Stimulated activated CD8-positive, alpha-beta memory T cell treated with anti-CD3 and anti-CD28 coated beads, Interleukin-4, amount 100 ng/mL, for 4 hours (primary cell): ENCODE measurements around the gene TMEM145.

Source experiments
- DNase-seq, 2 donors: peaks; one replicate each; pipeline ENCODE4 v3.0.0-alpha.2; 2020; ENCODE audit warnings: low read depth in 2 of 2, low spot score in 1 of 2

The TMEM145 gene

DNA sequence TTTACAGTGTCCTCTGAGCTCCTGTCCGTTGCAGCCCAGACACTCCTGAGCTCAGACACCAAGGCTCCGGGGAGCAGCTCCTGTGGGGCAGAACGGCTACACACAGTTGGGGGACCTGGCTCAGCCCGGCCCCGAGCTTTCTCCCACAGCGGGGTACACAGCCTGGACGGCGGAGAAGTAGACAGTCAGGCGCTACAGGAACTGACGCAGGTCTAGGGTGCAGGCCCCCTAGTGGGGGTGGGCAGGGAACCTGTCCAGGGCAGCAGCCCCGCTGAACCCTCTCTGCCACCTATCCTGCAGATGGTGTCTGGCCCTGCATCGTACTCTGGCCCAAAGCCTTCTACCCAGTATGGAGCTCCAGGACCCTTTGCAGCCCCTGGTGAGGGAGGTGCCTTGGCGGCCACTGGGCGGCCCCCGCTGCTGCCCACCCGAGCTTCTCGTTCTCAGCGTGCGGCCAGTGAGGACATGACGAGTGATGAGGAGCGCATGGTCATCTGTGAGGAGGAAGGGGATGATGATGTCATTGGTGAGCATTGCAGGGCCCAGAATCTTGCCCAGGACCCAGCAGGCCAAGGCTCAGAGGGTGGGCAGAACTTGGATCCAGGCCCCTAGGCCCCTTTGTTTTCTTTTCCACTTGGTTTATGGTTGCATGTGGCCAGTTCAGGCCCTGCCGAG lies 24.1 kb upstream of the TMEM145 start:
- no peak for DNase-seq

DNA sequence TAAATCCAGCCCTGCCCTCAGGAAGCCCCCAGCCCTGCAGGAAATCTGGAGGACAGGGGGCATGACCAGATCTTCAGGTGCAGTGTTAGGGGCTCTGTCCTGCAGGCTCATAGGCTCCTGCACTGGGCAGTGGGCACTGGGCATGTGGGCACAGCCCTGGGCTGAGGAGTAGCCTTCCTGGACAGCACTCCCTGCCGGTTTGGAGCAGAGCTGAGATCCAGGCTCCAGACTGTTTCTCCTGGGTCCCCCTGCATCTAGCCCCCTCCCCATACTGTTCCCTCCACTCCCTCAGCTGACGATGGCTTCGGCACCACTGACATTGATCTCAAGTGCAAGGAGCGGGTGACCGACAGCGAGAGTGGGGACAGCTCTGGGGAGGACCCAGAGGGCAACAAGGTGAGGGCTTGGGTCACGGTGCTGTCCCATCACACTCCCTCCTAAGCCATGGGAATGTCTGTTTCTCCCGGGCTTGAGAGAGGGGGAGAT lies 23.5 kb upstream of the TMEM145 start:
- no peak for DNase-seq

DNA sequence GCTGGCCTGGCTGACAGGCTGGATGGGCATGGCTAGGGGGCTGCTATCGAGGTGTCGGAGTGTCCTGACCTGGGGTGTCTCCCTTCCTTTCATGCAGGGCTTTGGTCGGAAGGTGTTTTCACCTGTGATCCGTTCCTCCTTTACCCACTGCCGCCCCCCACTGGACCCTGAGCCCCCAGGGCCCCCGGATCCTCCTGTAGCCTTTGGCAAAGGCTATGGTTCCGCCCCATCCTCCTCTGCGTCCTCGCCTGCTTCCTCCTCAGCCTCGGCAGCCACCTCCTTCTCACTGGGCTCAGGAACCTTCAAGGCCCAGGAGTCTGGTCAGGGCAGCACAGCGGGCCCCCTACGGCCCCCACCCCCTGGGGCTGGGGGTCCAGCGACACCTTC lies 23.0 kb upstream of the TMEM145 start:
- DNase-seq = no peak

DNA sequence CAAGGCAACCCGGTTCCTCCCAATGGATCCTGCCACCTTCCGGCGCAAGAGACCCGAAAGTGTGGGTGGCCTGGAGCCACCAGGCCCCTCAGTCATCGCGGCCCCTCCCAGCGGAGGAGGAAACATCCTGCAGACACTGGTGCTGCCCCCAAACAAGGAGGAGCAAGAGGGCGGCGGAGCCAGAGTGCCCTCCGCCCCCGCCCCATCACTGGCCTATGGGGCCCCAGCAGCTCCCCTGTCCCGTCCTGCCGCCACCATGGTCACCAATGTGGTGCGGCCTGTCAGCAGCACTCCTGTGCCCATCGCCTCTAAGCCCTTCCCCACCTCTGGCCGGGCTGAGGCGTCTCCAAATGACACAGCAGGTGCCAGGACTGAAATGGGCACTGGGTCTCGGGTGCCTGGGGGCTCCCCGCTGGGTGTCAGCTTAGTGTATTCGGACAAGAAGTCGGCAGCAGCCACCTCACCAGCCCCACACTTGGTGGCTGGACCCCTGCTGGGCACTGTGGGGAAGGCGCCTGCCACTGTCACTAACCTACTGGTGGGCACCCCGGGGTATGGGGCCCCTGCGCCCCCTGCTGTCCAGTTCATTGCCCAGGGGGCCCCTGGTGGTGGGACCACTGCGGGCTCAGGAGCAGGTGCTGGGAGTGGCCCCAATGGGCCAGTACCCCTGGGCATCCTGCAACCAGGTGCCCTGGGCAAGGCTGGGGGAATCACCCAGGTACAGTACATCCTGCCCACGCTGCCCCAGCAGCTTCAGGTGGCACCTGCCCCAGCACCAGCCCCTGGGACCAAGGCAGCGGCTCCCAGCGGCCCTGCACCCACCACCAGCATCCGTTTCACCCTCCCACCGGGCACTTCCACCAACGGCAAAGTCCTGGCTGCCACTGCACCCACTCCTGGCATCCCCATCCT lies 22.3 kb upstream of the TMEM145 start:
- peak in 1 of 2 donors; percentile 43 for DNase-seq

DNA sequence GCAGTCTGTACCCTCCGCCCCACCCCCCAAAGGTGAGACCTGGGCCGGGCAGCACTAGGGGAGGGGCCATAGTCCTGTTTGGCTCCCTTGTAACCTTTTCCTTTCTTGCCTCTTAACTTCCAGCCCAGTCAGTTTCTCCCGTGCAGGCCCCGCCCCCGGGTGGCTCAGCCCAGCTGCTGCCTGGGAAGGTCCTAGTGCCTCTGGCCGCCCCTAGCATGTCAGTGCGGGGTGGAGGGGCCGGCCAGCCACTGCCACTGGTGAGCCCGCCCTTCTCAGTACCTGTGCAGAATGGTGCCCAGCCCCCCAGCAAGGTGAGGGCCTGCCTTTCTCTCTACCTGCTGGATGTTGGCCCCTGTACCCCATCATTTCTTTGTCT lies 21.7 kb upstream of the TMEM145 start:
- no peak for DNase-seq

DNA sequence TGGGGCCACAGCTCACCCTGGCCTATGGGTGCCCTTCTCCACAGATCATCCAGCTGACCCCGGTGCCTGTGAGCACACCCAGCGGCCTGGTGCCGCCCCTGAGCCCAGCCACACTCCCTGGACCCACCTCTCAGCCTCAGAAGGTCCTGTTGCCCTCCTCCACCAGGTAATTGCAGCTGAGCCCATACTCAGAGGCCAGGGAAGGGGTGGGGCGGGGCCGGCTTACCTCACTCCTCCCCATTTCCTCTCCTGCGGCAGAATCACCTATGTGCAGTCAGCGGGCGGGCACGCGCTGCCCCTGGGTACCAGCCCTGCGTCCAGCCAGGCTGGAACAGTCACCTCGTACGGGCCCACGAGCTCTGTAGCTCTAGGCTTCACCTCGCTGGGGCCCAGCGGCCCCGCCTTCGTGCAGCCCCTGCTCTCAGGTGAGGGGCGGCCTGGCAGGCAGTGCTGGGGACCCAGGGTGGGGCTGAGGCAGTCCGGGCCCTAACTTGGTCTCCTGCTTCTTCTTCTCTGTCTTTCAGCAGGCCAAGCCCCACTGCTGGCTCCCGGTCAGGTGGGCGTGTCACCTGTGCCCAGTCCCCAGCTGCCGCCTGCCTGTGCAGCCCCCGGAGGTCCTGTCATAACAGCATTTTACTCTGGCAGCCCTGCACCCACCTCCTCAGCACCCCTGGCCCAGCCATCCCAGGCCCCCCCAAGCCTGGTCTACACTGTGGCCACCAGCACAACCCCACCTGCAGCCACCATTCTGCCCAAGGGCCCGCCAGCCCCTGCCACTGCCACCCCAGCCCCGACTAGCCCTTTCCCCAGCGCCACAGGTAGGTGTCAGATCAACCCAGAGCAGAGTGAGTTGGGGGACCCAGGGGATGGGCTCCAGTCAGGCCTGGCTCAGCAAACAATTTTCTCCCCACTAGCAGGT lies 20.8 kb upstream of the TMEM145 start:
- DNase-seq = no peak

DNA sequence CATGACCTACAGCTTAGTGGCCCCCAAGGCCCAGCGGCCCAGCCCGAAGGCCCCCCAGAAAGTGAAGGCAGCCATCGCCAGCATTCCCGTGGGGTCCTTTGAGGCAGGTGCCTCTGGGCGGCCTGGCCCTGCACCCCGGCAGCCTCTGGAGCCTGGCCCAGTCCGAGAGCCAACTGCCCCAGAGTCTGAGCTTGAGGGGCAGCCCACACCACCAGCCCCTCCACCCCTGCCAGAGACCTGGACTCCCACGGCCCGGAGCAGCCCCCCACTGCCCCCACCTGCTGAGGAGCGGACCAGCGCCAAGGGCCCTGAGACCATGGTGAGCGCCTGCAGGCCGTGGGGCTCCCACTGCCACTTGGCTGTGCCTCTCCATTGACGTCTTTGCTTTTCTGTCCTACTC lies 20.1 kb upstream of the TMEM145 start:
- DNase-seq = no peak

DNA sequence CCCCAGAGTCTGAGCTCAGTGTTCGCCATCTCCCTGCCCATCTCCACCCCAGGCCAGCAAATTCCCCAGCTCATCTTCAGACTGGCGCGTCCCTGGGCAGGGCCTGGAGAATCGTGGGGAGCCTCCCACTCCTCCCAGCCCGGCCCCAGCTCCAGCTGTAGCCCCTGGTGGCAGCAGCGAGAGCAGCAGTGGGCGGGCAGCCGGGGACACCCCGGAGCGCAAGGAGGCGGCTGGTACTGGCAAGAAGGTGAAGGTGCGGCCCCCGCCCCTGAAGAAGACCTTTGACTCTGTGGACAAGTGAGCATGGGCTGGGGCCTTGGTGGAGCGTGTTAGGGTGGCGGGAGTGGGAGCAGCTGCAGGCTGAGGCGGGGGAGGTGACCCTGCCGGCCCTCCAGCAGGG lies 19.6 kb upstream of the TMEM145 start:
- DNase-seq = no peak

DNA sequence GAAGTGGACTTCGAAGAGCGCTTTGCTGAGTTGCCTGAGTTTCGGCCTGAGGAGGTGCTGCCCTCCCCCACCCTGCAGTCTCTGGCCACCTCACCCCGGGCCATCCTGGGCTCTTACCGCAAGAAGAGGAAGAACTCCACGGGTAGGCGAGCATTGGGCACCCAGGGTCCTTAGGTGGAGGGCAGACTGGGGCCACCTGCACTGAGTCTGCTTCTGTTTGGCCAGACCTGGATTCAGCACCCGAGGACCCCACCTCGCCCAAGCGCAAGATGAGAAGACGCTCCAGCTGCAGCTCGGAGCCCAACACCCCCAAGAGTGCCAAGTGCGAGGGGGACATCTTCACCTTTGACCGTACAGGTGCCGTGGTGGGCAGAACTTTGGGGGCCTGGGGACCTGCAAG lies 19.2 kb upstream of the TMEM145 start:
- no peak for DNase-seq

DNA sequence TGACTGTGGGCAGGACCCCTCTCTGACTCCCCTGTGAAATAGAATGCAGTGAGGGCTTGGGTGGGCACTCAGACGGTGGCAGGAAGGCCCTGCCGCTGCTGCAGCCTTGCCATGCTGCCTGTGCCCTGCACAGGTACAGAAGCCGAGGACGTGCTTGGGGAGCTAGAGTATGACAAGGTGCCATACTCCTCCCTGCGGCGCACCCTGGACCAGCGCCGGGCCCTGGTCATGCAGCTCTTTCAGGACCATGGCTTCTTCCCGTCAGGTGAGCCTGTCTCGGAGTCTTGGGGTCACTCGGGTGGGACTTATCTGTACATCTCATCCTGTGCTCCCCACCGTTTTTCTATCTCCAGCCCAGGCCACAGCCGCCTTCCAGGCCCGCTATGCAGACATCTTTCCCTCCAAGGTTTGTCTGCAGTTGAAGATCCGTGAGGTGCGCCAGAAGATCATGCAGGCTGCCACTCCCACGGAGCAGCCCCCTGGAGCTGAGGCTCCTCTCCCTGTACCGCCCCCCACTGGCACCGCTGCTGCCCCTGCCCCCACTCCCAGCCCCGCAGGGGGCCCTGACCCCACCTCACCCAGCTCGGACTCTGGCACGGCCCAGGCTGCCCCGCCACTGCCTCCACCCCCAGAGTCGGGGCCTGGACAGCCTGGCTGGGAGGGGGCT lies 18.5 kb upstream of the TMEM145 start:
- DNase-seq = no peak

DNA sequence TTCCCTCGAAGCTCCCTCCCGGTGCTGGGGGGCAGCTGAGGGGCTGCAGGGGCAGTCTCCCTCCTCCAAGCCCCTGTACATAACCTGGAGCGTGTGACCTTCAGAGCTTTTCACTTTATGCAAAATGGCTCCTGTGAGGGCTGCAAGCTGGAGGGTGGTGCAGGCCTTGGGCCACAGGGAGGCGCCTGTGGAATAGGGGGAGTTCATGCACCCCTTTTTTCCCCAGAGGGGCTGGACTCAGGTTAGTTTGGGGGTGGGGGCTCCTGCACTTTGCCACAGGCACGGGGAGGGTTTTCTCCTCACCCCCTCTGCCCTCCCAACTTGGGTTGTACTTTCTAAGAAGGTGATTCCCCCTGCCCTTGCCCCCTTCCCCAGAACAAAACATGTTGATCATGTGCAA lies 17.8 kb upstream of the TMEM145 start:
- DNase-seq = no peak

DNA sequence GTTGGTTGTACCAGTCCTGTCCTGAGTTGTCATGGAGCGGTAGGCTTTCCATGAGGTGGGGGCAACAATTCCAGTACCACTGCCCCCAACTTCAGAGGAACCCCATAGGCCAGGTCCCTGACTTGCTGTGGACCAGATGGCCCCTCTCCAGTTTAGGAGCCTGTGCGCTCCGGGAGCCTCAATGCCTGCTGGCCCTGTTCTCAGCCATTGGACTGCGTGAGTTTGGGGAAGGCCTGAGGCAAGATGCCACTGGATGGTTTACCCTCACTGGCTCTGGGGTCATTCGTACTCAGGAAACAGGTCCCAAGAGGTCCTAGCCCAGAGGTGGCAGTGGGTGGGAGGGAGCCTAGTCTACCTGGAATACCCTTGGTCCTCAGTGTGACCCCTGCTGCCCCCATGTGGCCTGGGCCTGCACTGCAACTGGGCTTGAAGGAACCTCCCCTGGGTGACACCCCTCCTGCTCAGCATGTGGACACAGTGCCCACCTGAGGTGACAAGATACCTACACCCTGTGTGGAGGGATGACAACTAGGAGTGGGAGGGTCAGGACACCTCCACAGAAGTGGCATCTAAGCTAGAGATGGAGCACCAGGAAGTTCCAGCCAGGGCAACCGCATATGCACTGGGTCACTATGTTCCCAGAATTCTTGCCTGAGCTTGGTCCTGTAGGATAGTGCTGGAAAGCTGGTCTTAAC lies 17.1 kb upstream of the TMEM145 start:
- DNase-seq = peak; percentile 74 to 91

DNA sequence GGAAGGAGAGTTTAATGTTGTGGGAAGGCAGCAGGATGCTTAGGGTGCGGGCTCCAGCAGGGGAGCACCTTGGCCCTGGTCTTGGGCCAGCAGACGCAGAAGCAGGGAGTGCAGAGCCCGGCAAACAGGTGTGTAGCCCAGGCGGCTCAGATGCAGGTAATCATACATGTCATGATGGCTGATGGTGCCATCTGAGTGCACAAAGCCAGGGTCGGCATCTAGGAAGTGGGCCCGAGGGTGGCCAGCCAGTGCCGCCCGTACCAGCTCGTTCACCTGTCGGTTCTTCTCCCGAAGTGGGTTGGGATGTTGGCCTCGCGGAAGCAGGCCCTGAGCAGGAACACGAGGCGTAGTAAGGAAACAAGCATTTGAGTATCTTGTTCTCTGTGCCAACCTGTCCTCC lies 16.1 kb upstream of the TMEM145 start:
- no peak for DNase-seq

DNA sequence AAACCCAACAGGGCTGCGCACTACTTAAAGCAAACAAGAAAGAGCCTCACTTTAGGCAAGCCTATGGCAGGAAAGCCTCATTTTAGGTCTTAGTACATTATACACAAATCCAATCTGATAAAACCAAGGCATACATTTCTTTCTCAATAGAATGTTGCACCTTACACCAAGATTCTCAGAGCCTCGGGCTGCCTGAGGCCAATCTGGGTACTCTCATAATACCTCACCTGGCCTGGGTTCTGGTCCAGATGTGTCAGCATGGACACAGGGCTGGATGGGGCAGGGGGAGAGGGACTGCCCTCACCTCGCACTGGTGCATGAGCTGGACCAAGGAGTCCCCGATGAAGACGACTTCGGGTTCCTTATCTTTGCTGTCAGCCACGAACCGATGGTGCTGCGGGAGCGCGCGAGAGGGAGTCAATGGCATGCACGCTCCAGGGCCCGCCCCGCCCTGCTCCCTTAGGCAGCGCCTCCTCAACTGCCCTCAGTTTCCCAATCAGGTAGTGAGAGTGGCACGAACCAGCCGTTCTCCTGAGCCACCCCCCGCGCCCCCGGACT lies 11.4 kb upstream of the TMEM145 start, which contains the start of gene PRR19:
Gene PRR19, plus strand, starts transcription at position 487 of the 558 bp plus-strand sequence. CDS start 7,453 bp downstream, outside the sequence.
- no peak for DNase-seq

DNA sequence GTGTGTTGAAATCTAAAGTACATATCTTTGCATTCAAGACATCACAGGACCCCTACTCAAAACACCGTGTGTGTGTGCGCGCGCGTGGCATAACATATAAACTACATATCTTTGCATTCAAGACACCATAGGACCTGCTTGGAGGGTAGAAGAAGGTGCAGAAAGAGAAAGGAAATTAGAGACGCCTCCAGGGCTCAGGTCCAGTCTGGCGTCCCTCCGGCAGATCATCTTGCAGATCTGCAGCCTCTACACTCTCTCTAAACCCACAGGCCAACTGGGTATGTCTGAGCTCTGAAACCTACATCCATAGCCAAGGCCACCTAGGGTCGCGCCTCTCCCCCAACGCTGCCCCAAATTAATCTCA lies 10.0 kb upstream of the TMEM145 start:
- DNase-seq = no peak

DNA sequence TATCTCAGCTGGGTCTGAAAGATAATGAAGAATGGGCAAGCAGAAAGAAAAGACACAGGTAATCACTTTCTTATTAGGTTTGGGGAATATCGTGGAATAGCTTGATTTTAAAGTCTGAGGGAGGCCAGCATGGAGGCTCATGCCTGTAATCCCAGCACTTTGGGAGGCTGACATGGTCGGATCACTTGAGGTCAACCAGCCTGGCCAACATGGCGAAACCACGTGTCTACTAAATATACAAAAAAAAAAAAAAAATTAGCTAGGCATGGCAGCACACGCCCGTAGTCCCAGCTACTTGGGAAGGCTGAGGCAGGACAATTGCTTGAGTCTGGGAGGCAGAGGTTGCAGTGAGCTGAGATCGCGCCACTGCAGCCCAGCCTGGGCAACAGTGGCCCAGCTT lies 9.2 kb upstream of the TMEM145 start:
- DNase-seq = no peak

DNA sequence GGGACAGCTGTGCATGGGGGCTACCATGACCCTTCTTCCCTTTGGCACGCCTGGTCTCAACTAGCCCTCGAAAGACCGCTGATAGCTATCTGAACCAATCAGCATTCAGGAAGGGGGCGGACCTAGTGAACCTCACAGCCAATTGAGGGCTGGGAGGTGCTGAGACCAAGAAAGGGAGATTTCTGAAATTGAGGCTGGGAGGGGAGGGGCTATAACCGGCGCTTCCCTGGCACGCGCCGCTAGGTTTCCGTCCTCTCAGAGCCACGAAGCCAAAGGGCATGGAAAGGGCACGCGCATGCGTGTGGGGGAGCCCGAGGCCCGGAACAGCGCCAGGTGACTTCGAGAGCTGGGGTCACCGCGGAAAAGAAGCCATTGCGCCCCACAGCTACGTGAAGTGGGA lies 6.5 kb upstream of the TMEM145 start:
- no peak for DNase-seq

DNA sequence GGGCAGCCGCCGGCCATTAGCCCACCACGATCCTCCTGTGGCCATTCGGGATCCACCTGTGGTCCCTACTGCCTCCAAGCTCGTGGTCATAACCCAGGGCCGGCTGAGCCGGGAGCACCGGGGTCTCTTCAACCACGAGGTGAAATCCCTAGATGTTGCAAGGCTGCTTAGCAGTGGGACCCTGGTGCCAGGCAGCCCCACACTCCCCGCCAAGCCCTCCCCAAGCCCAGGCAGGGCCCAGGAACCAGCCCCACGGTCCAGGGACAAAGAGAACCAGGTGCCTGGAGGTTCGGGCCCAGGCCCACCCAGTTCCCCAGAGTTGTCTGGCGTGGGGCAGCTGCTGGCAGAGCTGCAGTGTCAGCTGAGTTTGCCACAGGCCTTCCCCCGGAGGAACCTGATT lies 3.4 kb upstream of the TMEM145 start:
- no peak for DNase-seq

DNA sequence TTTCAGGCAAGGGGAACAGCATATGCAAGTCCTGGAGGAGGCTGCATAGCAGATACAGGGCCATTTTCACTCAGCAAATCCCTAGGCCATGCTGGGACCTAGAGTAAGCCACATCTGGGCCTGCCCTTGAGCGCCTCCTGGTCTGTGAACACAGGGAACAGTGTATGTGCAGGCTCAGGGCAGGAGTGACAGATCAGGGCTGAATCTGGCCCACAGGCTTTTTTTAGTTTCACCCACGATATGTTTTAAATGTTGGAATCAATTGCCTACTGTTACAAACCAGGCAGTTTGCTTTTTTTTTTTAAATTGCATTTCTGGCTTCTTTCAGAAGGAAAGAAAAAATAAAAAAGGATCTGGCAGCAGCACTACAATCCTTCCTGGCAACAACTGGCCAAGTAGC lies 1.5 kb upstream of the TMEM145 start:
- DNase-seq = no peak

DNA sequence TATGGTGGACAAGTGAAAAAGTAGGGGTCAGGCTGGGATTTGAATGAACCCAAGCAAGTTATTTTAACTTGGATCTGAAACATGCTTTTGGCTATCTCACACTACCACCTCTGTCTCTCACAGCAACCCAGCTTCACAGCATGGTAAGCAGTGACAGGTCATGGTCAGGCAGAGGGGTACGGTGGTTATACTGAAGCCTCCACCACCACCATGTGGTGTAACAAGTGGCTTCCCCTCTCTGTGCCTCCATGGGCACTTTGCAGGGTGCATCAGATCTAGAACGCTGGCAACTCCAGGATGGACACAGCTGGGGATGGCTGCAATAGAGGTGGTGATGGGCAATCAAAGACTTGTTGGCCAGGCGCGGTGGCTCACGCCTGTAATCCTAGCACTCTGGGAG lies 739 bp upstream of the TMEM145 start:
- no peak for DNase-seq
